ENCODE results near the gene MS4A10. TPM values are rescaled to one million over a fixed set of nuclear protein-coding genes. Genes with fewer than 3 reads are reported as not detected.

MS4A10 gene
- total RNA-seq, 4 donors from 2014 or later, result not detected

- ATAC-seq (ENCODE audit: low FRiP score), result no peak
- TF ChIP-seq CTCF (IDR thresholded peaks at IDR 0.05), result no peak
- no peak for DNase-seq (ENCODE audit: low spot score)
Measured at GRCh38 chr11:60825118-60825517, 40.0 kb downstream of the MS4A10 start.

GRCh38 chr11:60825790-60826189 lies 40.7 kb downstream of the MS4A10 start:
- TF ChIP-seq CTCF (IDR thresholded peaks at IDR 0.05), result no peak
- DNase-seq (ENCODE audit: low spot score), result no peak
- no peak for ATAC-seq (ENCODE audit: low FRiP score)

GRCh38 chr11:60830478-60831142 lies 45.5 kb downstream of the MS4A10 start:
- no peak for TF ChIP-seq CTCF (IDR thresholded peaks at IDR 0.05)
- DNase-seq (ENCODE audit: low spot score) (no peak), ATAC-seq (ENCODE audit: low FRiP score) (peak; percentile 7)

GRCh38 chr11:60831143-60831500 lies 46.0 kb downstream of the MS4A10 start:
- peak in 1 of 3 donors; percentile 67 for TF ChIP-seq CTCF (IDR thresholded peaks at IDR 0.05)
- ATAC-seq (ENCODE audit: low FRiP score), result peak; percentile 82
- peak; percentile 85 for DNase-seq (ENCODE audit: low spot score)

GRCh38 chr11:60831501-60832079 lies 46.5 kb downstream of the MS4A10 start:
- ATAC-seq (ENCODE audit: low FRiP score) (peak; percentile 38), DNase-seq (ENCODE audit: low spot score) (no peak)
- TF ChIP-seq CTCF (IDR thresholded peaks at IDR 0.05), result no peak

- DNase-seq (ENCODE audit: low spot score) (no peak), ATAC-seq (ENCODE audit: low FRiP score) (no peak)
- TF ChIP-seq CTCF (IDR thresholded peaks at IDR 0.05), result no peak
Measured at GRCh38 chr11:60834742-60835533, 49.8 kb downstream of the MS4A10 start.
